Sigmoid colon (tissue), 7 donors: ENCODE measurements around the gene CST1. TPM values are rescaled to one million over a fixed set of nuclear protein-coding genes. Genes with fewer than 3 reads are reported as not detected.
"Not testable (repeated sequence)": the region's sequence is repeated elsewhere in the genome, so short reads cannot be mapped to it uniquely, and the experiment has no call there.

ENCODE experiments used
- DNase-seq: peaks from one replicate; pipeline ENCODE4 v3.0.0-alpha.2; 2019
- H3K27ac ChIP-seq, 4 donors: fragments of 200-600 bp; sonication (generic); one replicate each; pipeline ENCODE4 v1.5.1; 2016 to 2019; ENCODE audit warnings: mild to moderate bottlenecking in 1 of 4
- H3K27me3 ChIP-seq, 3 donors: fragments of 200-600 bp; sonication (generic); one replicate each; pipeline ENCODE4 v1.5.1; 2019; ENCODE audit warnings: mild to moderate bottlenecking in 1 of 3
- H3K36me3 ChIP-seq, 4 donors: fragments of 200-600 bp; sonication (generic); one replicate each; pipeline ENCODE4 v1.5.1; 2016 to 2019
- H3K4me1 ChIP-seq, 4 donors: fragments of 200-600 bp; sonication (generic); one replicate each; pipeline ENCODE4 v1.5.1; 2017 to 2019
- H3K4me3 ChIP-seq, 4 donors: fragments of 200-600 bp; sonication (generic); one replicate each; pipeline ENCODE4 v1.5.1; 2017 to 2019; ENCODE audit warnings: mild to moderate bottlenecking in 2 of 4, moderate library complexity in 1 of 4
- H3K9me3 ChIP-seq, 4 donors: fragments of 200-600 bp in 3 of 4; sonication (generic) in 3 of 4; one replicate each; pipeline versions ENCODE4 v1.5.1 to v1.6.1; 2013 to 2019
- EP300 ChIP-seq, 4 donors: sonication (generic); formaldehyde crosslinking; IDR thresholded peaks; one replicate each; pipeline ENCODE4 v1.6.1; 2017; ENCODE audit warnings: antibody characterized with exemption in 4 of 4
- POLR2A ChIP-seq, 2 donors: fragments of 450-650 bp; IDR thresholded peaks; one replicate each; pipeline ENCODE4 v1.6.1; 2016; ENCODE audit warnings: antibody characterized with exemption in 2 of 2, mild to moderate bottlenecking in 2 of 2, moderate library complexity in 2 of 2
- POLR2AphosphoS5 ChIP-seq, 4 donors: sonication (generic); formaldehyde crosslinking; IDR thresholded peaks; one replicate each; pipeline ENCODE4 v1.6.1; 2017; ENCODE audit warnings: antibody characterized with exemption in 4 of 4
- WGBS, 2 donors: extraction: QIAGEN DNeasy Blood & Tissue Kit; methylation state at CpG; one replicate each; pipeline ENCODE4 v1.1.7; 2013; 5-methylcytosine and 5-hydroxymethylcytosine counted together
- intact Hi-C: fragments of 100-400 bp; cut with DNase I; formaldehyde crosslinking; loops from one replicate; pipeline ENCODE4 v1.15.1; 2023
- polyA plus RNA-seq, 3 donors: library from polyadenylated mRNA; stranded (reverse); fragments of 200-250 nt; gene quantifications; one replicate each; pipeline ENCODE4 v1.2.3, GENCODE V29; 2013
- total RNA-seq, 4 donors: library from RNA; depleted of rRNA; stranded (reverse); fragments of >200 nt; gene quantifications; one replicate each; pipeline ENCODE4 v1.1.0, GENCODE V29; 2016
- TF ChIP-seq, protein P1 (sequence below), 4 experiments: fragments of 450-650 bp in 3 of 4; fragments of 200-600 bp in 1 of 4; IDR thresholded peaks; one replicate each; pipeline ENCODE4 v1.5.1; 2016 to 2019; ENCODE audit warnings: antibody characterized with exemption in 4 of 4, mild to moderate bottlenecking in 3 of 4, moderate library complexity in 2 of 4
- donor health status: healthy with polysubstance abuse.
- donor health status: Bipolar disorder and iron deficiency.
- donor health status: healthy.

Gene CST1
- total and polyA plus RNA-seq, 7 donors: 0.48 TPM; not detected in 6

DNA sequence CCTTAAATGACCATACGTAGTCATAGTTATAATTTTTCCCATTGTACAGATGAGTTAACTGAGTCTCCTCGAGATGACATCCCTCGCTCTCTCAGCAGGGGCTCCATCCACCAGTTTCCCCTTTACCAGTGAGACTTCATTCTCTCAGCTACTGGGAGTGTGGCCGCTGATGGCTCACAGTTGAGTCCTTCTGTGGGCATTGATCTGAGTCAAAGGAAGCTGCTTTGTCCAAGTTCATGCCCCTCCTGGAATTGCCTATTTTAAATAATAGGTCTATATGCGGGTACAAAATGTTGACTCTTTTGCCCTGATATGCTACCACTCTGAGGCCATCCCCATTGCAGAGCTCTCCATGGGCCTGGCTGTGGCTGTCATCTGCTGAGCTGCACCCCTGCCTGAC lies 14.8 kb upstream of the CST1 start:
- 86 to 87% methylated on average over 5 of the region's 5 CpGs for WGBS, 2 donors
- Histone ChIP-seq H3K9me3 (no peaks in the 10 kb centered on the region), H3K27me3 (no peaks in the 10 kb centered on the region), H3K36me3 (no peaks in the 10 kb centered on the region), H3K4me3 (no peak overlapping the region), H3K4me1 (no peaks in the 10 kb centered on the region), H3K27ac (no peak overlapping the region)
- intact Hi-C loops: no loop called here
- TF ChIP-seq POLR2A (IDR thresholded peaks at IDR 0.05): no peak
- no peak for TF ChIP-seq POLR2AphosphoS5 (IDR thresholded peaks at IDR 0.05)
- TF ChIP-seq EP300 (IDR thresholded peaks at IDR 0.05): no peak
- no peak for DNase-seq

DNA sequence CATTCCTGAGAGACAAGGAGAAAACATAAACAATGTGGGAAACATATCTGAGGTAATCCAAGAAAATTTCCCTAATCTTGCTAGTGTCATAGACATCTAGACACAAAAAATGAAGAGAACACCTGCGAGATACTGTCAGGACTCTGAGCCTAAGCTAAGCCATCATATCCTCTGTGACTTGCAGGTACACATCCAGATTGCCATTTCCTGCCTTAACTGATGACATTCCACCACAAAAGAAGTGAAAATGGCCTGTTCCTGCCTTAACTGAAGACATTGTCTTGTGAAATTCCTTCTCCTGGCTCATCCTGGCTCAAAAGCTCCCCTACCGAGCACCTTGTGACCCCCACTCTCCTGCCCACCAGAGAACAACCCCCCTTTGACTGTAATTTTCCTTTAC lies 13.9 kb upstream of the CST1 start:
- H3K9me3 ChIP-seq, H3K4me3 ChIP-seq, H3K36me3 ChIP-seq, DNase-seq, H3K27me3 ChIP-seq, H3K27ac ChIP-seq, H3K4me1 ChIP-seq, intact Hi-C loops: not testable (repeated sequence)
- 30 to 33% methylated on average over 2 of the region's 2 CpGs for WGBS, 2 donors

DNA sequence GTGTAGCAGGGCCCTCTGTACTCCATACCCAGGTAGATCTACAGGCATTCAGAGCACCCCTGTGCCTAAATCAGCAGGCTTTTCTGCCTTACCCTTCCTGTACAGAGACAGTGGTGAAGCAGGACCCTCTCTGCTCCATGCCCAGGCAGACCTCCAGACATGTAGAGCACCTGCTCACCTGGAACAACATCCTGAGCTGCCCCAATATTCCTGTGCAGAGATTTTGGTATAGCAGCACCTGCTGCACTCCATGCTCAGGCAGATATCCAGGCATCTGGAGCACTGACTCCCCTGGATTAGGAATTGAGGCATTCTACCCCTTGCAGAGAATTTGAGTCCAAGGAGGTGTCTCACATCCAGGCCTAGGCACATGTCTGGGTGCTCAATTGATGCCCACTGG lies 12.6 kb upstream of the CST1 start:
- TF ChIP-seq EP300 (IDR thresholded peaks at IDR 0.05) (no peak), POLR2AphosphoS5 (IDR thresholded peaks at IDR 0.05) (no peak), POLR2A (IDR thresholded peaks at IDR 0.05) (no peak)
- TF ChIP-seq, protein P1, sequence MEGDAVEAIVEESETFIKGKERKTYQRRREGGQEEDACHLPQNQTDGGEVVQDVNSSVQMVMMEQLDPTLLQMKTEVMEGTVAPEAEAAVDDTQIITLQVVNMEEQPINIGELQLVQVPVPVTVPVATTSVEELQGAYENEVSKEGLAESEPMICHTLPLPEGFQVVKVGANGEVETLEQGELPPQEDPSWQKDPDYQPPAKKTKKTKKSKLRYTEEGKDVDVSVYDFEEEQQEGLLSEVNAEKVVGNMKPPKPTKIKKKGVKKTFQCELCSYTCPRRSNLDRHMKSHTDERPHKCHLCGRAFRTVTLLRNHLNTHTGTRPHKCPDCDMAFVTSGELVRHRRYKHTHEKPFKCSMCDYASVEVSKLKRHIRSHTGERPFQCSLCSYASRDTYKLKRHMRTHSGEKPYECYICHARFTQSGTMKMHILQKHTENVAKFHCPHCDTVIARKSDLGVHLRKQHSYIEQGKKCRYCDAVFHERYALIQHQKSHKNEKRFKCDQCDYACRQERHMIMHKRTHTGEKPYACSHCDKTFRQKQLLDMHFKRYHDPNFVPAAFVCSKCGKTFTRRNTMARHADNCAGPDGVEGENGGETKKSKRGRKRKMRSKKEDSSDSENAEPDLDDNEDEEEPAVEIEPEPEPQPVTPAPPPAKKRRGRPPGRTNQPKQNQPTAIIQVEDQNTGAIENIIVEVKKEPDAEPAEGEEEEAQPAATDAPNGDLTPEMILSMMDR (IDR thresholded peaks at IDR 0.05): no peak
- Histone ChIP-seq H3K27me3 (no peaks in the 10 kb centered on the region), H3K4me1 (no peaks in the 10 kb centered on the region), H3K36me3 (no peaks in the 10 kb centered on the region), H3K4me3 (no peak overlapping the region), H3K9me3 (no peaks in the 10 kb centered on the region), H3K27ac (no peak overlapping the region)
- intact Hi-C loops: no loop called here
- DNase-seq: no peak

DNA sequence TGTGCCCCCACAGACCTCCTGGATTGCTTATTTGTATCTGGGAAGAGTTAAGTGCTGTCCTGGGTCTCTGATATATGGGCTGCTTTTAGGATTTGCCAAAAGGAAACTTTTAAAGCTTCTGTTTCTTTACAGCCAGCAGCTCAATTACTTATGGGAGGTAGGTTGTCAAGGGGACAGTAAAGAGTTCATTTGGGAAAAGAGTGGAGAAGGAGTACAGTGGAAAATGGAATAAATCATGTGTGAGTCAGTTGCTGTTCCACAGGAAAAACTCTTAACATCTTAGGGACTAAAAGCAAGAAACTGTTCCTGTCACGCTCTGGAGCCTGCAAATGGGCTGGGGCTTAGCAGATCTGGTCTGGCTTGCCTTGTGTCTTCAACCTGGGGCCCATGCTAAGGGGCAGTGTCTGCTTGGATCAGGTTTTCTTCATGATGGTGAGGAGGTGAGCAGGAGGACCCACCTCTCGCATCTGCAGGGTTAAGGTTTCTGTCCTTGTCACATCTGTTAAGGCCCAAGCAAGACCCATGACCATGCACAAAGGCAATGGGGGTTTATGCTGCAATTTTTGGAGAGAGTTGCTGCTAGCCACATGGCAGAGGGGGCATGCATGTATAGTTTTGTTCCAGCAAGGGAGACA lies 8.7 kb upstream of the CST1 start:
- Histone ChIP-seq H3K4me3 (no peak overlapping the region), H3K4me1 (no peaks in the 10 kb centered on the region), H3K27ac (no peak overlapping the region), H3K27me3 (no peaks in the 10 kb centered on the region), H3K36me3 (no peaks in the 10 kb centered on the region), H3K9me3 (no peaks in the 10 kb centered on the region)
- DNase-seq: no peak
- 73 to 84% methylated on average over 2 of the region's 2 CpGs for WGBS, 2 donors
- TF ChIP-seq EP300 (IDR thresholded peaks at IDR 0.05) (no peak), POLR2A (IDR thresholded peaks at IDR 0.05) (no peak), POLR2AphosphoS5 (IDR thresholded peaks at IDR 0.05) (no peak)
- TF ChIP-seq, protein P1 (IDR thresholded peaks at IDR 0.05): no peak
- intact Hi-C loops: no loop called here

DNA sequence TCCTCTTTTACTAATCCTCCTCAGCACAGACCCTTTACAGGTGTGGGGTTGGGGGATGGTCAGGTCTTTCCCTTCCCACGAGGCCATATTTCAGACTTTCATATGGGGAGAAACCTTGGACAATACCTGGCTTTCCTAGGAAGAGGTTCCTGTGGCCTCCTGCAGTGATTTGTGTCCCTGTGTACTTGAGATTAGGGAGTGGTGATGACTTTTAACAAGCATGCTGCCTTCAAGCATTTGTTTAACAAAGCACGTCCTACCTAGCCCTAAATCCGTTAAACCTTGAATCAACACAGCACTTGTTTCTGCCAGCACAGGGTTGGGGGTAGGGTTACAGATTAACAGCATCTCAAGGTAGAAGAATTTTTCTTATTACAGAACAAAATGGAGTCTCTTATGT lies 6.1 kb upstream of the CST1 start:
- DNase-seq, H3K36me3 ChIP-seq, H3K27me3 ChIP-seq, H3K4me1 ChIP-seq, H3K9me3 ChIP-seq, H3K4me3 ChIP-seq, intact Hi-C loops, H3K27ac ChIP-seq: not testable (repeated sequence)
- WGBS, 2 donors: 7 to 14% methylated on average over 3 of the region's 3 CpGs

DNA sequence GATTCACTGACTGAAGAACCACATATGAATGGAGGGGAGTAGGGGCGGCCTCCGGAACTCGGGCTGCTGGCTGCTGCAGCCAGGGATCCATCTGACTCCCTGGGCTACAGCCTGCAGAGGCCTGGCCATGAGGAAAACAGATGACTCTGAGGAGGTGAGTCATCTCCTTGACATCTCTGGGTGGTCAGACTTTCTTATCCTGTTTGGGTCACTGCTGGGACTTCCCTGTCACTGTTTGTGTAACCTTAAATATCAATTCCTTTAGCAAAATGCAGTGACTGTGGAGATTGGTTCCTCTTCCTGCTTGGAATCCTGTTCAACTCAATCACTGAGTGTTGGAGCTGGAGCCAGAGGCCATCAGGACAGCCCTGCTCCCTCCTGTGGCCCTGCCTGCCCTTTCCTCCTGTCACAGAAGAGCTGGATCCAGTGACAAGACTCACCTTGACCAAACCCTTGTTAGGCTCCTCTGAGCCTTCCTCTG lies 4.4 kb upstream of the CST1 start:
- intact Hi-C loops, H3K27ac ChIP-seq, H3K27me3 ChIP-seq, DNase-seq, H3K4me3 ChIP-seq, H3K4me1 ChIP-seq, H3K36me3 ChIP-seq, H3K9me3 ChIP-seq: not testable (repeated sequence)
- 75 to 84% methylated on average over 3 of the region's 3 CpGs for whole genome bisulfite sequencing, 2 donors

DNA sequence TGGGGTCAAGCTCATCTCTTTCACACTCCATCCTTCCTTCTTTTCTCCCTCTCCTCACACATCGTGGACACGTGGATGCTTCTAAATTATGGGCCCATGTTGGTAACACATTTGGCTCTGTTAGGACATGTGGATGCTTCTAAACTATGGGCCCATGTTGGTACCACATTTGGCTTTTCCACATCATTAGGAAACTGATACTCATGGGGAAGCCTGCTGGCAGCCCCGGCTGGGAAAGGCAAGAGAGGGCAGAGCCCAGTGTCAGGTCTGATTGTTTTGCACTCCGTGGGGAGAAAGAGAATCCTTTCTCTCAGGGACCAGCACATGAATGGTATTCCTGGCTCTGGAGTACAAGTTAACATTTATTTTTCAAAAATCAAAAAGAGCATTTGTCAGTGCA lies 4.0 kb upstream of the CST1 start:
- Histone ChIP-seq H3K36me3 (no peaks in the 10 kb centered on the region), H3K4me3 (no peak overlapping the region), H3K27me3 (no peaks in the 10 kb centered on the region), H3K4me1 (no peaks in the 10 kb centered on the region), H3K27ac (no peak overlapping the region), H3K9me3 (no peaks in the 10 kb centered on the region)
- 83 to 85% methylated on average over 4 of the region's 4 CpGs for WGBS, 2 donors
- intact Hi-C loops: no loop called here
- no peak for DNase-seq
- TF ChIP-seq POLR2A (IDR thresholded peaks at IDR 0.05): no peak
- TF ChIP-seq, protein P1 (IDR thresholded peaks at IDR 0.05): no peak
- no peak for TF ChIP-seq POLR2AphosphoS5 (IDR thresholded peaks at IDR 0.05)
- no peak for TF ChIP-seq EP300 (IDR thresholded peaks at IDR 0.05)
